DOHH2 (cell line): ENCODE measurements around the gene PRKCE.

ENCODE experiments used
- H3F3A ChIP-seq: fragments of 200-600 bp; sonication (generic), shearing (Covaris generic); 2 replicates; pipeline ENCODE4 v1.6.0; 2016; ENCODE audit warnings: antibody characterized with exemption, mild to moderate bottlenecking; ENCODE audit not compliant: control insufficient read depth, insufficient read depth
- H3K27ac ChIP-seq: fragments of 200-600 bp; sonication (generic); 2 replicates; pipeline ENCODE4 v1.5.1; 2014; ENCODE audit warnings: low read depth, mild to moderate bottlenecking, low read length, moderate library complexity
- H3K27me3 ChIP-seq: fragments of 200-600 bp; sonication (generic); 2 replicates; pipeline ENCODE4 v1.6.1; 2014; ENCODE audit warnings: mild to moderate bottlenecking, low read length, mixed read lengths; ENCODE audit not compliant: control insufficient read depth
- H3K36me3 ChIP-seq: fragments of 200-600 bp; sonication (generic); 2 replicates; pipeline ENCODE4 v1.6.1; 2014; ENCODE audit warnings: mild to moderate bottlenecking, low read length, moderate library complexity, mixed read lengths; ENCODE audit not compliant: control insufficient read depth
- H3K4me1 ChIP-seq: fragments of 200-600 bp; sonication (generic); 2 replicates; pipeline ENCODE4 v1.6.1; 2014; ENCODE audit warnings: mild to moderate bottlenecking, low read length, mixed read lengths; ENCODE audit not compliant: control insufficient read depth
- H3K4me2 ChIP-seq: fragments of 200-600 bp; sonication (generic); 2 replicates; pipeline ENCODE4 v1.6.0; 2014; ENCODE audit warnings: mild to moderate bottlenecking, low read length, moderate library complexity
- H3K4me3 ChIP-seq: fragments of 200-600 bp; sonication (generic); 2 replicates; pipeline ENCODE4 v1.5.1; 2014; ENCODE audit warnings: mild to moderate bottlenecking, low read length, mixed read lengths
- H3K79me2 ChIP-seq: fragments of 200-600 bp; sonication (generic); 2 replicates; pipeline ENCODE4 v1.6.1; 2014; ENCODE audit warnings: mild to moderate bottlenecking, low read length, mixed read lengths; ENCODE audit not compliant: control insufficient read depth
- H3K9me2 ChIP-seq: fragments of 200-600 bp; sonication (generic); replicated peaks from 2 replicates; pipeline ENCODE4 v1.6.1; 2014; ENCODE audit warnings: mild to moderate bottlenecking, low read length, mixed read lengths; ENCODE audit not compliant: control insufficient read depth
- H3K9me3 ChIP-seq: fragments of 200-600 bp; sonication (generic); 2 replicates; pipeline ENCODE4 v1.6.1; 2014; ENCODE audit warnings: antibody characterized with exemption, low read length, mixed read lengths; ENCODE audit not compliant: control insufficient read depth, insufficient read depth
- H4K20me1 ChIP-seq: fragments of 200-600 bp; sonication (generic); 2 replicates; pipeline ENCODE4 v1.6.0; 2014; ENCODE audit warnings: low read depth, mild to moderate bottlenecking, antibody characterized with exemption, low read length, moderate library complexity; ENCODE audit not compliant: control insufficient read depth, insufficient read depth
- CTCF ChIP-seq: fragments of 200-600 bp; sonication (generic); IDR thresholded peaks from one replicate; pipeline ENCODE4 v1.5.1; 2014; ENCODE audit warnings: antibody characterized with exemption, mild to moderate bottlenecking, low read depth, low read length; ENCODE audit not compliant: poor library complexity, severe bottlenecking
- EZH2phosphoT487 ChIP-seq: fragments of 200-600 bp; sonication (generic); IDR thresholded peaks from 2 replicates; pipeline ENCODE4 v1.6.1; 2017; ENCODE audit warnings: borderline replicate concordance, mild to moderate bottlenecking, antibody characterized with exemption, low read length, moderate library complexity, mixed read lengths

PRKCE gene

GRCh38 chr2:46195819-46196218, 544.3 kb downstream of the PRKCE start:
- H3K4me2 ChIP-seq = no peak overlapping the region
- H3K9me3 ChIP-seq = no peaks in the 10 kb centered on the region
- H3K4me3 ChIP-seq = no peak overlapping the region
- no peak overlapping the region for H3K27ac ChIP-seq
- H3K9me2 ChIP-seq = no peaks in the 10 kb centered on the region
- H3K4me1 ChIP-seq = peaks cover 10% of the 10 kb centered on the region
- H3F3A ChIP-seq = no peaks in the 10 kb centered on the region
- no peaks in the 10 kb centered on the region for H3K79me2 ChIP-seq
- peaks cover 3% of the 10 kb centered on the region; the same call in 1 of the 2 replicates for H3K27me3 ChIP-seq
- H3K36me3 ChIP-seq = no peaks in the 10 kb centered on the region
- TF ChIP-seq EZH2phosphoT487 = no peak
- TF ChIP-seq CTCF = no peak
- H4K20me1 ChIP-seq = no peaks in the 10 kb centered on the region

GRCh38 chr2:46196871-46197462, 545.5 kb downstream of the PRKCE start:
- H3K4me1 ChIP-seq = peaks cover 10% of the 10 kb centered on the region
- no peak overlapping the region for H3K27ac ChIP-seq
- no peak for TF ChIP-seq CTCF
- no peak for TF ChIP-seq EZH2phosphoT487

GRCh38 chr2:46197672-46198071, 546.2 kb downstream of the PRKCE start:
- no peak for TF ChIP-seq EZH2phosphoT487
- TF ChIP-seq CTCF = no peak
- peaks cover 10% of the 10 kb centered on the region for H3K4me1 ChIP-seq
- H3K27me3 ChIP-seq = peaks cover 3% of the 10 kb centered on the region; the same call in 1 of the 2 replicates
- no peak overlapping the region for H3K27ac ChIP-seq
- no peaks in the 10 kb centered on the region for H3K79me2 ChIP-seq
- no peak overlapping the region for H3K4me3 ChIP-seq
- H3K9me3 ChIP-seq = no peaks in the 10 kb centered on the region
- H3K9me2 ChIP-seq = no peaks in the 10 kb centered on the region
- H3F3A ChIP-seq = no peaks in the 10 kb centered on the region
- H4K20me1 ChIP-seq = no peaks in the 10 kb centered on the region
- H3K36me3 ChIP-seq = no peaks in the 10 kb centered on the region
- H3K4me2 ChIP-seq = no peak overlapping the region

More at GRCh38 chr2:46196871-46197462, 545.5 kb downstream of the PRKCE start:
- no peak overlapping the region for H3K4me3 ChIP-seq
- H3K9me3 ChIP-seq = no peaks in the 10 kb centered on the region
- H4K20me1 ChIP-seq = no peaks in the 10 kb centered on the region
- H3K4me2 ChIP-seq = no peak overlapping the region
- no peaks in the 10 kb centered on the region for H3K9me2 ChIP-seq
- H3K27me3 ChIP-seq = peaks cover 3% of the 10 kb centered on the region; the same call in 1 of the 2 replicates
- H3K79me2 ChIP-seq = no peaks in the 10 kb centered on the region
- no peaks in the 10 kb centered on the region for H3F3A ChIP-seq
- no peaks in the 10 kb centered on the region for H3K36me3 ChIP-seq
